ENCODE data around the gene OR10P1. TPM values are rescaled to one million over a fixed set of nuclear protein-coding genes. Genes with fewer than 3 reads are reported as not detected.

Gene OR10P1
- total RNA-seq, 1 donor from 2014 or later = not detected

DNA sequence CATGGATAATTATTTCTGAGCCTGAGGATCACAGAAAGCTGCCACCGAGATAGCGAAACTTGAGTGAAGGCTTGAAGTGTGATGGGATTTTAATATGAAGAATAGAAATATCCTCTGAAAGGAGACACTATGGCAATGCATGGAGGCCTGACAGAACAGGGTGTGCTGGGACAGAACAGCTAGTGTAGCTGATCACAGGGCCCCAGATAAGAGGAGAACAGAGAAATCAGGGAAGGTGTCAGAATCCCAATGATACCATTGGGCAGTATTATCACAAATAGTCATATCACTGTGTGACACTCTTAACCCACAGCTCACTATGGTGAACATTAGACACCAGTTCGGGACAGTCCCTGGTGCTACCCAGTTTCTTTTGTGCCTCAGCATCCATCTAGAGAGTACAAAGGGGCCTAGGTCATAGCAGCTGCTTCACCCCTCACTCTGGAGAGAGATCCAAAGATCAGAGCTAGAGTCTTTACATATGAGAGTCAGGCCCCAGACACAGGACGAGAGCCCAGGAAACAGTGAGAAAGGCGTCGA lies 506 bp upstream of the OR10P1 start:
- Histone ChIP-seq H3K4me3 (no peak overlapping the region), H3K9ac (no peak overlapping the region), H4K20me1 (ENCODE audit: low read depth) (no peaks in the 10 kb centered on the region), H3K9me3 (ENCODE audit: low read depth) (no peaks in the 10 kb centered on the region), H3K79me2 (ENCODE audit: low read depth) (no peaks in the 10 kb centered on the region), H3K27me3 (no peaks in the 10 kb centered on the region), H2AFZ (replicated peaks) (no peak overlapping the region), H3K4me1 (no peaks in the 10 kb centered on the region), H3F3A (ENCODE audit: low read depth) (no peaks in the 10 kb centered on the region), H3K36me3 (no peaks in the 10 kb centered on the region), H3K4me2 (no peak overlapping the region), H3K27ac (no peak overlapping the region)
- Mint-ChIP-seq H3K27ac (no peak overlapping the region), H3K27me3 (ENCODE audit: insufficient read depth, low read depth) (peaks cover 15% of the 10 kb centered on the region), H3K36me3 (no peaks in the 10 kb centered on the region), H3K4me1 (no peaks in the 10 kb centered on the region), H3K9me3 (peaks cover 4% of the 10 kb centered on the region), H3K4me3 (no peak overlapping the region)
- no peak for DNase-seq (ENCODE audit: low spot score)
- TF ChIP-seq EZH2 (IDR thresholded peaks at IDR 0.05) (no peak), EZH2phosphoT487 (IDR thresholded peaks at IDR 0.05) (no peak)
- TF ChIP-seq, protein P1, sequence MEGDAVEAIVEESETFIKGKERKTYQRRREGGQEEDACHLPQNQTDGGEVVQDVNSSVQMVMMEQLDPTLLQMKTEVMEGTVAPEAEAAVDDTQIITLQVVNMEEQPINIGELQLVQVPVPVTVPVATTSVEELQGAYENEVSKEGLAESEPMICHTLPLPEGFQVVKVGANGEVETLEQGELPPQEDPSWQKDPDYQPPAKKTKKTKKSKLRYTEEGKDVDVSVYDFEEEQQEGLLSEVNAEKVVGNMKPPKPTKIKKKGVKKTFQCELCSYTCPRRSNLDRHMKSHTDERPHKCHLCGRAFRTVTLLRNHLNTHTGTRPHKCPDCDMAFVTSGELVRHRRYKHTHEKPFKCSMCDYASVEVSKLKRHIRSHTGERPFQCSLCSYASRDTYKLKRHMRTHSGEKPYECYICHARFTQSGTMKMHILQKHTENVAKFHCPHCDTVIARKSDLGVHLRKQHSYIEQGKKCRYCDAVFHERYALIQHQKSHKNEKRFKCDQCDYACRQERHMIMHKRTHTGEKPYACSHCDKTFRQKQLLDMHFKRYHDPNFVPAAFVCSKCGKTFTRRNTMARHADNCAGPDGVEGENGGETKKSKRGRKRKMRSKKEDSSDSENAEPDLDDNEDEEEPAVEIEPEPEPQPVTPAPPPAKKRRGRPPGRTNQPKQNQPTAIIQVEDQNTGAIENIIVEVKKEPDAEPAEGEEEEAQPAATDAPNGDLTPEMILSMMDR (IDR thresholded peaks at IDR 0.05) = no peak

DNA sequence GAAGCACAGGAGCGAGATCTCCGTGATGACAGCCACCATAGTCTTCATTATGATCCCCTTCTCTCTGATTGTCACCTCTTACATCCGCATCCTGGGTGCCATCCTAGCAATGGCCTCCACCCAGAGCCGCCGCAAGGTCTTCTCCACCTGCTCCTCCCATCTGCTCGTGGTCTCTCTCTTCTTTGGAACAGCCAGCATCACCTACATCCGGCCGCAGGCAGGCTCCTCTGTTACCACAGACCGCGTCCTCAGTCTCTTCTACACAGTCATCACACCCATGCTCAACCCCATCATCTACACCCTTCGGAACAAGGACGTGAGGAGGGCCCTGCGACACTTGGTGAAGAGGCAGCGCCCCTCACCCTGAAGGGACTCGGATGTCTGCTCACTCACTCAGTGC lies 775 bp downstream of the OR10P1 start:
- Histone ChIP-seq H3K27me3 (no peaks in the 10 kb centered on the region), H3K27ac (no peak overlapping the region), H3K9me3 (ENCODE audit: low read depth) (no peaks in the 10 kb centered on the region), H2AFZ (replicated peaks) (no peak overlapping the region), H3K4me1 (no peaks in the 10 kb centered on the region), H3K79me2 (ENCODE audit: low read depth) (no peaks in the 10 kb centered on the region), H3K4me3 (no peak overlapping the region), H3K4me2 (no peak overlapping the region), H3K36me3 (no peaks in the 10 kb centered on the region), H3F3A (ENCODE audit: low read depth) (no peaks in the 10 kb centered on the region), H4K20me1 (ENCODE audit: low read depth) (no peaks in the 10 kb centered on the region), H3K9ac (no peak overlapping the region)
- no peak for DNase-seq (ENCODE audit: low spot score)
- TF ChIP-seq, protein P1 (IDR thresholded peaks at IDR 0.05) = no peak
- no peak for TF ChIP-seq EZH2 (IDR thresholded peaks at IDR 0.05)
- TF ChIP-seq EZH2phosphoT487 (IDR thresholded peaks at IDR 0.05) = no peak
- no peaks in the 10 kb centered on the region for H3K4me1 Mint-ChIP-seq
- H3K27ac Mint-ChIP-seq = peak overlapping the region; percentile 24
- H3K36me3 Mint-ChIP-seq = no peaks in the 10 kb centered on the region
- peaks cover 4% of the 10 kb centered on the region for H3K9me3 Mint-ChIP-seq
- H3K27me3 Mint-ChIP-seq (ENCODE audit: insufficient read depth, low read depth) = peaks cover 15% of the 10 kb centered on the region
- H3K4me3 Mint-ChIP-seq = peak overlapping the region; percentile 24

GRCh38 chr12:55641595-55641994 lies 4.9 kb downstream of the OR10P1 start:
- DNase-seq (ENCODE audit: low spot score) = no peak
- H2AFZ ChIP-seq (replicated peaks) = no peak overlapping the region
- TF ChIP-seq EZH2 (IDR thresholded peaks at IDR 0.05) (no peak), EZH2phosphoT487 (IDR thresholded peaks at IDR 0.05) (no peak)
- TF ChIP-seq, protein P1 (IDR thresholded peaks at IDR 0.05) = no peak
- Mint-ChIP-seq H3K36me3 (no peaks in the 10 kb centered on the region), H3K27ac (no peak overlapping the region), H3K4me1 (no peaks in the 10 kb centered on the region), H3K27me3 (ENCODE audit: insufficient read depth, low read depth) (peaks cover 15% of the 10 kb centered on the region), H3K9me3 (peaks cover 6% of the 10 kb centered on the region), H3K4me3 (no peak overlapping the region)
- H3K4me3 ChIP-seq = no peak overlapping the region
- H3K27ac ChIP-seq = no peak overlapping the region
- H3K4me2 ChIP-seq = no peak overlapping the region
- H3K79me2 ChIP-seq (ENCODE audit: low read depth) = no peaks in the 10 kb centered on the region
- no peak overlapping the region for H3K9ac ChIP-seq
- no peaks in the 10 kb centered on the region for H4K20me1 ChIP-seq (ENCODE audit: low read depth)
- H3K4me1 ChIP-seq = peaks cover 3% of the 10 kb centered on the region
- H3F3A ChIP-seq (ENCODE audit: low read depth) = no peaks in the 10 kb centered on the region
- no peaks in the 10 kb centered on the region for H3K27me3 ChIP-seq
- H3K36me3 ChIP-seq = no peaks in the 10 kb centered on the region
- H3K9me3 ChIP-seq (ENCODE audit: low read depth) = no peaks in the 10 kb centered on the region
